CD4-positive, alpha-beta T cell treated with Interferon gamma for 1 hour (primary cell): ENCODE results near the gene PTPRM.
"Not testable (repeated sequence)": the region's sequence is repeated elsewhere in the genome, so short reads cannot be mapped to it uniquely, and the experiment has no call there.

ENCODE experiments used
- DNase-seq: peaks from one replicate; pipeline ENCODE4 v3.0.0-alpha.2; 2020

PTPRM gene

GRCh38 chr18:7958081-7958896, 391.2 kb downstream of the PTPRM start:
- DNase-seq, result no peak

GRCh38 chr18:7958897-7959146, 391.7 kb downstream of the PTPRM start:
- no peak for DNase-seq

GRCh38 chr18:7966682-7967081, 399.6 kb downstream of the PTPRM start:
- DNase-seq, result not testable (repeated sequence)

GRCh38 chr18:7974200-7974874, 407.2 kb downstream of the PTPRM start:
- DNase-seq, result no peak

- no peak for DNase-seq
Measured at GRCh38 chr18:7977897-7978296, 410.8 kb downstream of the PTPRM start.

- DNase-seq, result no peak
Measured at GRCh38 chr18:7978834-7979233, 411.7 kb downstream of the PTPRM start.

- DNase-seq, result no peak
Measured at GRCh38 chr18:7979714-7980113, 412.6 kb downstream of the PTPRM start.

GRCh38 chr18:7980136-7980535, 413.0 kb downstream of the PTPRM start:
- no peak for DNase-seq

GRCh38 chr18:7980656-7981055, 413.5 kb downstream of the PTPRM start:
- no peak for DNase-seq

GRCh38 chr18:7982216-7982615, 415.1 kb downstream of the PTPRM start:
- DNase-seq, result no peak

- no peak for DNase-seq
Measured at GRCh38 chr18:7987284-7987976, 420.3 kb downstream of the PTPRM start.

GRCh38 chr18:7990670-7991069, 423.6 kb downstream of the PTPRM start:
- DNase-seq, result no peak

- no peak for DNase-seq
Measured at GRCh38 chr18:8001711-8002301, 434.7 kb downstream of the PTPRM start.

GRCh38 chr18:8003878-8004675, 437.0 kb downstream of the PTPRM start:
- DNase-seq, result no peak

- DNase-seq, result no peak
Measured at GRCh38 chr18:8004792-8005191, 437.7 kb downstream of the PTPRM start.

GRCh38 chr18:8005870-8006569, 438.9 kb downstream of the PTPRM start:
- DNase-seq, result no peak

GRCh38 chr18:8006979-8007378, 439.9 kb downstream of the PTPRM start:
- DNase-seq, result no peak

GRCh38 chr18:8008033-8008432, 440.9 kb downstream of the PTPRM start:
- no peak for DNase-seq

GRCh38 chr18:8011361-8011760, 444.2 kb downstream of the PTPRM start:
- no peak for DNase-seq

- DNase-seq, result no peak
Measured at GRCh38 chr18:8011906-8012305, 444.8 kb downstream of the PTPRM start.

GRCh38 chr18:8018701-8019331, 451.7 kb downstream of the PTPRM start:
- no peak for DNase-seq

GRCh38 chr18:8019600-8019999, 452.5 kb downstream of the PTPRM start:
- DNase-seq, result no peak
